Neuronal stem cell (in vitro differentiated cells): ENCODE measurements around the gene ADCK1.

ENCODE experiments used
- DNase-seq: peaks from one replicate; pipeline ENCODE4 v3.0.0-alpha.2; 2013; ENCODE audit warnings: low spot score
- H2AFZ ChIP-seq: one replicate; pipeline ENCODE4 v1.6.1; 2013; ENCODE audit warnings: mild to moderate bottlenecking, low read length, inconsistent platforms
- H2AK5ac ChIP-seq: 2 replicates; pipeline ENCODE4 v1.6.1; 2013; ENCODE audit warnings: low read depth, mild to moderate bottlenecking, inconsistent platforms, low read length, moderate library complexity, mixed read lengths
- H2BK120ac ChIP-seq: 2 replicates; pipeline ENCODE4 v1.6.1; 2013; ENCODE audit warnings: low read depth, mild to moderate bottlenecking, inconsistent platforms, low read length, moderate library complexity, mixed read lengths
- H2BK12ac ChIP-seq: one replicate; pipeline ENCODE4 v1.6.1; 2013; ENCODE audit warnings: low read length, inconsistent platforms
- H2BK15ac ChIP-seq: 2 replicates; pipeline ENCODE4 v1.6.1; 2013; ENCODE audit warnings: mild to moderate bottlenecking, low read length, inconsistent platforms, mixed read lengths
- H2BK5ac ChIP-seq: one replicate; pipeline ENCODE4 v1.6.1; 2013; ENCODE audit warnings: inconsistent platforms, mild to moderate bottlenecking, low read length, moderate library complexity
- H3K14ac ChIP-seq: one replicate; pipeline ENCODE4 v1.6.1; 2013; ENCODE audit warnings: low read length, inconsistent platforms
- H3K18ac ChIP-seq: 2 replicates; pipeline ENCODE4 v1.6.1; 2013; ENCODE audit warnings: low read length, inconsistent platforms
- H3K23ac ChIP-seq: 2 replicates; pipeline ENCODE4 v1.6.1; 2013; ENCODE audit warnings: low read depth, mild to moderate bottlenecking, mixed read lengths, low read length, inconsistent platforms; ENCODE audit not compliant: poor library complexity
- H3K27ac ChIP-seq: replicated peaks from 3 replicates; pipeline ENCODE4 v1.5.1; 2013; ENCODE audit warnings: low read length, inconsistent platforms
- H3K27me3 ChIP-seq, 3 experiments: 2 replicates each; pipeline ENCODE4 v1.6.1; 2013; ENCODE audit warnings: low read length in 3 of 3, mild to moderate bottlenecking in 2 of 3, inconsistent platforms in 1 of 3, low read depth in 1 of 3, mixed read lengths in 1 of 3, moderate library complexity in 1 of 3; ENCODE audit not compliant: control insufficient read depth in 3 of 3, insufficient read depth in 3 of 3
- H3K36me3 ChIP-seq, 2 donors: replicated peaks in 1 of 2; 2 replicates each; pipeline ENCODE4 v1.6.1; 2013; ENCODE audit warnings: low read length in 2 of 2; ENCODE audit not compliant: control insufficient read depth in 2 of 2, insufficient read depth in 2 of 2
- H3K4ac ChIP-seq: 2 replicates; pipeline ENCODE4 v1.6.1; 2013; ENCODE audit warnings: inconsistent platforms, mild to moderate bottlenecking, low read length, moderate library complexity
- H3K4me1 ChIP-seq, 2 donors: 1 replicate in 1 of 2; 2 replicates in 1 of 2; pipeline ENCODE4 v1.6.1; 2013; ENCODE audit warnings: low read length in 2 of 2, low read depth in 1 of 2; ENCODE audit not compliant: control insufficient read depth in 2 of 2, insufficient read depth in 1 of 2
- H3K4me2 ChIP-seq: one replicate; pipeline ENCODE4 v1.6.1; 2013; ENCODE audit warnings: mild to moderate bottlenecking, low read length, inconsistent platforms; ENCODE audit not compliant: insufficient read depth, poor library complexity, severe bottlenecking
- H3K4me3 ChIP-seq, 2 donors: 2 replicates each; pipeline ENCODE4 v1.5.1; 2013; ENCODE audit warnings: low read length in 2 of 2, mild to moderate bottlenecking in 2 of 2, inconsistent platforms in 1 of 2, moderate library complexity in 1 of 2
- H3K79me1 ChIP-seq: one replicate; pipeline ENCODE4 v1.6.1; 2013; ENCODE audit warnings: low read depth, mild to moderate bottlenecking, inconsistent platforms, low read length, moderate library complexity
- H3K9ac ChIP-seq: one replicate; pipeline ENCODE4 v1.6.1; 2013; ENCODE audit warnings: mild to moderate bottlenecking, low read depth, low read length, inconsistent platforms; ENCODE audit not compliant: poor library complexity
- H3K9me3 ChIP-seq, 2 donors: replicated peaks in 1 of 2; 2 replicates each; pipeline versions ENCODE3 to v1.6.1; 2013; ENCODE audit warnings: low read length in 2 of 2, mild to moderate bottlenecking in 2 of 2, inconsistent platforms in 1 of 2, low read depth in 1 of 2, mixed read lengths in 1 of 2, moderate library complexity in 1 of 2; ENCODE audit not compliant: control insufficient read depth in 2 of 2, insufficient read depth in 1 of 2
- H4K8ac ChIP-seq: one replicate; pipeline ENCODE4 v1.6.1; 2013; ENCODE audit warnings: low read depth, mild to moderate bottlenecking, inconsistent platforms, low read length, moderate library complexity
- H4K91ac ChIP-seq: one replicate; pipeline ENCODE4 v1.6.1; 2013; ENCODE audit warnings: low read length, low read depth, mild to moderate bottlenecking, inconsistent platforms; ENCODE audit not compliant: poor library complexity
- WGBS, 2 donors: extraction: QIAGEN DNeasy Blood & Tissue Kit; methylation state at CpG; one replicate each; pipeline ENCODE4 v1.1.7; 2013; ENCODE audit warnings: missing lambda C conversion rate in 2 of 2, mixed read lengths in 1 of 2; ENCODE audit not compliant: insufficient read length in 2 of 2, insufficient replicate concordance in 1 of 2; ENCODE audit errors: extremely low coverage in 2 of 2; 5-methylcytosine and 5-hydroxymethylcytosine counted together

Gene ADCK1

DNA sequence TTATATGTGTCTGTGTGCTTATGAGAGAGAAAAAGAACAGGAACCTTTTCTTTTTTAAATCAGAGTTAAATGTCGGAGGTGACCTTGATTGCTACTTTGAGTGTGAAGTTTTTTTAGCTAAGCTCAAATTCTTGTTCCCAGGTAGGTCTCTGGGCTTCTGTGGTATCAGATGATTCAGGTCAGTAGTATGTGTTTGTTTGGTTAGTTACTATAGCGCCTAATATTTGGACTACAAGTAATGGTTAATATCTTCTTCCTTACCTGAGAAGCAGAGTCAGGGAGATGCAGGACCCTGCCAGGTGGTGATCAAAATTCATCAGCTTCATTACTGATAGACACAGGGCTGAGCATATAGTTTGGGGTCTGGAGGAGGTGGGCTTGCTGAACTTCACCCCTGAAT, 30.8 kb downstream of the ADCK1 start:
- WGBS, 2 donors, result no CpG with 5 or more reads among the region's 2 CpGs
- H3K4ac ChIP-seq, result no peak overlapping the region

DNA sequence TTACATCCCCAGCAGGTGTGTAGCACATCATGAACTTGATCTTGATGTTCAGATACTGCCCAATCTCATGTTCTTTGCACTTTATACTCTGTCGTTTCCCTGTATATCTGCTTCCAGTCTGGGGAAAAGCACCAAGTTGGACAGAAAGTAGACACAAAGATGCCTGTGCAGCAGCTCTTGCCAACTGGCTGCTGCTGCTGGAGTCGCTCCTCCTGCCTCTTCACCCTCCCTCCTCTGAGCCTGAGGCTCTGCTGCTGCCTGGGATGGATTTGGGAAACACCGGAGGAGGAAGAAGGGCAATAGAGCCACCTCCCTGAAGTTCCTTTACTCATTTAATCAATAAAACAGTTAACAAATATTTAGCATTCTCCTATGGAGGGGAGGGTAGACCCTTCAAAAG, 32.4 kb downstream of the ADCK1 start:
- H4K8ac ChIP-seq, result no peak overlapping the region
- H3K23ac ChIP-seq, result no peak overlapping the region
- H3K9ac ChIP-seq, result no peak overlapping the region

More for the DNA sequence above, 30.8 kb downstream of the ADCK1 start:
- Histone ChIP-seq H4K8ac (no peak overlapping the region), H3K27ac (no peak overlapping the region), H3K18ac (no peak overlapping the region), H4K91ac (no peak overlapping the region), H2AFZ (no peak overlapping the region), H3K4me2 (no peak overlapping the region), H3K79me1 (no peaks in the 10 kb centered on the region), H3K27me3 (no peaks in the 10 kb centered on the region), H3K4me3 (no peak overlapping the region), H2BK5ac (no peak overlapping the region), H2BK120ac (no peak overlapping the region), H3K36me3 (no peaks in the 10 kb centered on the region), H2AK5ac (no peak overlapping the region), H3K23ac (no peak overlapping the region), H3K4me1 (no peaks in the 10 kb centered on the region), H2BK12ac (no peak overlapping the region), H3K14ac (no peak overlapping the region), H3K9ac (no peak overlapping the region), H3K9me3 (no peaks in the 10 kb centered on the region), H2BK15ac (no peak overlapping the region)
- no peak for DNase-seq

GRCh38 chr14:77837926-77838325, 38.0 kb downstream of the ADCK1 start:
- no peak overlapping the region for H3K4ac ChIP-seq

More for the DNA sequence above, 32.4 kb downstream of the ADCK1 start:
- no peak overlapping the region for H2AK5ac ChIP-seq
- H3K4me3 ChIP-seq, result no peak overlapping the region
- H3K4me2 ChIP-seq, result no peak overlapping the region
- H3K14ac ChIP-seq, result no peak overlapping the region
- no peaks in the 10 kb centered on the region for H3K27me3 ChIP-seq
- no peaks in the 10 kb centered on the region for H3K4me1 ChIP-seq
- DNase-seq, result no peak
- H4K91ac ChIP-seq, result no peak overlapping the region
- no peak overlapping the region for H3K18ac ChIP-seq
- WGBS, 2 donors, result no CpG with 5 or more reads among the region's 3 CpGs
- no peaks in the 10 kb centered on the region for H3K79me1 ChIP-seq
- no peak overlapping the region for H3K4ac ChIP-seq
- H2BK120ac ChIP-seq, result no peak overlapping the region
- no peak overlapping the region for H2AFZ ChIP-seq
- H3K9me3 ChIP-seq, result no peaks in the 10 kb centered on the region
- no peaks in the 10 kb centered on the region for H3K36me3 ChIP-seq
- no peak overlapping the region for H3K27ac ChIP-seq
- no peak overlapping the region for H2BK12ac ChIP-seq
- no peak overlapping the region for H2BK15ac ChIP-seq
- H2BK5ac ChIP-seq, result no peak overlapping the region

GRCh38 chr14:77838831-77839511, 39.1 kb downstream of the ADCK1 start:
- no peak overlapping the region for H2BK15ac ChIP-seq

More at GRCh38 chr14:77837926-77838325, 38.0 kb downstream of the ADCK1 start:
- Histone ChIP-seq H2BK5ac (no peak overlapping the region), H3K4me1 (peaks cover 3 to 7% of the 10 kb centered on the region in 2 donors), H4K91ac (no peak overlapping the region), H3K4me3 (no peak overlapping the region), H2AFZ (no peak overlapping the region), H3K14ac (no peak overlapping the region), H3K27ac (no peak overlapping the region), H3K79me1 (no peaks in the 10 kb centered on the region), H3K36me3 (no peaks in the 10 kb centered on the region), H3K4me2 (no peak overlapping the region), H2BK120ac (no peak overlapping the region), H2BK12ac (no peak overlapping the region), H3K9ac (no peak overlapping the region), H2AK5ac (no peak overlapping the region), H3K18ac (no peak overlapping the region), H3K27me3 (no peaks in the 10 kb centered on the region), H3K9me3 (no peaks in the 10 kb centered on the region), H2BK15ac (no peak overlapping the region), H3K23ac (no peak overlapping the region), H4K8ac (no peak overlapping the region)
- DNase-seq, result no peak
- no CpG with 5 or more reads among the region's 7 CpGs for WGBS, 2 donors

More at GRCh38 chr14:77838831-77839511, 39.1 kb downstream of the ADCK1 start:
- Histone ChIP-seq H3K4me2 (no peak overlapping the region), H3K79me1 (no peaks in the 10 kb centered on the region), H2BK5ac (no peak overlapping the region), H3K9ac (no peak overlapping the region), H4K8ac (no peak overlapping the region), H3K14ac (no peak overlapping the region), H3K18ac (no peak overlapping the region), H3K4me3 (peak overlapping the region in 1 of 2 donors; percentile 51), H3K36me3 (no peaks in the 10 kb centered on the region), H2BK12ac (peak overlapping the region; percentile 77), H3K4ac (no peak overlapping the region), H3K27me3 (no peaks in the 10 kb centered on the region), H3K23ac (peak overlapping the region; percentile 43), H2AFZ (peak overlapping the region; percentile 79), H3K4me1 (peaks cover 3 to 7% of the 10 kb centered on the region in 2 donors), H2BK120ac (no peak overlapping the region), H3K27ac (no peak overlapping the region), H2AK5ac (peak overlapping the region; percentile 24), H4K91ac (no peak overlapping the region), H3K9me3 (no peaks in the 10 kb centered on the region)
- WGBS, 2 donors, result no CpG with 5 or more reads among the region's 8 CpGs
- DNase-seq, result no peak
